HG03095 (cell line): ENCODE results near the gene CYB561D2.
A peak's percentile ranks its signal among the peaks of the same experiment; 100 is the strongest.

Experiments
- ATAC-seq: cut with Tn5 transposase; IDR thresholded peaks from one replicate; pipeline ENCODE4 v1.9.1; 2021; ENCODE audit warnings: moderate library complexity; ENCODE audit not compliant: unreplicated experiment

The CYB561D2 gene

DNA sequence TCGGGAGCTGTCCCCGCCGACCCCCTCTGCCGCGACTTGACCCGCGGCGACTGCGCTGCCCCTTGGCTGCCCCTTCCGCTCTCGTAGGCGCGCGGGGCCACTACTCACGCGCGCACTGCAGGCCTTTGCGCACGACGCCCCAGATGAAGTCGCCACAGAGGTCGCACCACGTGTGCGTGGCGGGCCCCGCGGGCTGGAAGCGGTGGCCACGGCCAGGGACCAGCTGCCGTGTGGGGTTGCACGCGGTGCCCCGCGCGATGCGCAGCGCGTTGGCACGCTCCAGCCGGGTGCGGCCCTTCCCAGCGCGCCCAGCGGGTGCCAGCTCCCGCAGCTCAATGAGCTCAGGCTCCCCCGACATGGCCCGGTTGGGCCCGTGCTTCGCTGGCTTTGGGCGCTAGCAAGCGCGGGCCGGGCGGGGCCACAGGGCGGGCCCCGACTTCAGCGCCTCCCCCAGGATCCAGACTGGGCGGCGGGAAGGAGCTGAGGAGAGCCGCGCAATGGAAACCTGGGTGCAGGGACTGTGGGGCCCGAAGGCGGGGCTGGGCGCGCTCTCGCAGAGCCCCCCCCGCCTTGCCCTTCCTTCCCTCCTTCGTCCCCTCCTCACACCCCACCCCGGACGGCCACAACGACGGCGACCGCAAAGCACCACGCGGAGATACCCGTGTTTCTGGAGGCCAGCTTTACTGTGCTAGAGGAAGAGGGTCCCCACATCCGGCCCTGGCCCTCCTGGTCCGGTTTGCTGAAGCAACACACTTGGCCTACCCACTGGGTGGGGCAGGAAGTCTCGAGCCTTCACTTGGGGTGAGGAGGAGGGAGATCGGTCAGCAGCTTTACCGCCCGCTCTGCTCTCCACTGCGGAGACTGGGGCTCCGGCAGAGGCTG is 10.0 kb upstream of the CYB561D2 start, which contains the start of gene RASSF1:
Gene RASSF1, minus strand, starts transcription at position 389 of the 882 bp plus-strand sequence. Its CDS starts 31 bp downstream, at position 358.
- peak; percentile 19 for ATAC-seq

DNA sequence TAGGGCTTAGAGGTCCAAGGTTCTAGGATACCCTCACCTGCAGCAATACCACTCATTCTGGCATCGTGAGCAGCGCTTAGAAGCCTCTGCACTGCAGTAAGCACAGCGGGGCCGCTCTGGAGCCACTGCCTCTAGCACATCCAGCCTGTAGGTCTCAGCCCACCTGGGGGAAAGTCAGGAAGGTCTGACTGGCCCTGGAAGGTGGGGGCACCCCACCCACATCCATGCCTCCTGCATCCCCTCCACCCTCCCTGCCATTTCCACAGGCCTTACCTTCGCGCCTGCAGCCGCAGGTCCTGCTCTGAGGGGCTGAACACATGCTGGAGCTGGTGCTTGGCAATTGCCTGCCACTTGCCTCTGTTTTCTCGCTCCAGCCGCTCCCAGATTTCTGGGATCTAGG is 9.1 kb upstream of the CYB561D2 start:
- no peak for ATAC-seq

GRCh38 chr3:50341996-50342650 is 8.5 kb upstream of the CYB561D2 start:
- ATAC-seq: no peak

GRCh38 chr3:50342813-50343633 is 7.6 kb upstream of the CYB561D2 start:
- no peak for ATAC-seq

- no peak for ATAC-seq
Measured at GRCh38 chr3:50345008-50345407, 5.7 kb upstream of the CYB561D2 start.

- no peak for ATAC-seq
Measured at GRCh38 chr3:50345586-50346234, 5.0 kb upstream of the CYB561D2 start, which contains the start of gene ZMYND10. Gene ZMYND10 (minus strand): TSS chr3:50345732. CDS start chr3:50345579, 153 bp downstream.

DNA sequence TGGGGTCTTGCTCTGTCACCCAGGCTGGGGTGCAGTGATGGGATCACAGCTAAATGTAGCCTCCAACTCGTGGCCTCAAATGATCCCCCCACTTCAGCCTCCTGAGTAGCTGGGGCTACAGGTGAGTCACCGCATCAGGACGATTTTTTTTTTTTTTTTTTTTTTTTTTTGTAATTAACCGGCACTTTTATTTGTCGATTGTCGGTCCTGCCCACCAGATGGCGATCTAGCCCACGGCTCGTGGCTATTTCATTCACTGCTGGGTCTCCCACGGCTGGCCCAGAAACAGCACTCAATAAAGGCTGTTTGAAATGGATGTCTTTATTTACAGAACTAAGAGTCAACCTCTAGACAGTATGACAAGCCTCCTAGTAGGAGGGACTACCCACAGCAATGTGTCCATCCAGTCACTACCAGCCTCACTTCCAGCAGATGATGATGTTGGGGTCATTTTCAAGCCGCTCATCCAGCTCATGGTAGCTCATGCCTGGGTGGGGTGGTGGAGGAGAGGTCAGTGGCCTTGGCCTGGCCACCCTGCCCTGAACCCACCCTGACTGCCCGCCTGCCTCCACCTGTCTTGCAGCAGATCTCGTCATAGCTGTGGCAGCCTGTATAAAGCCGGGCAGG is 3.4 kb upstream of the CYB561D2 start:
- no peak for ATAC-seq

DNA sequence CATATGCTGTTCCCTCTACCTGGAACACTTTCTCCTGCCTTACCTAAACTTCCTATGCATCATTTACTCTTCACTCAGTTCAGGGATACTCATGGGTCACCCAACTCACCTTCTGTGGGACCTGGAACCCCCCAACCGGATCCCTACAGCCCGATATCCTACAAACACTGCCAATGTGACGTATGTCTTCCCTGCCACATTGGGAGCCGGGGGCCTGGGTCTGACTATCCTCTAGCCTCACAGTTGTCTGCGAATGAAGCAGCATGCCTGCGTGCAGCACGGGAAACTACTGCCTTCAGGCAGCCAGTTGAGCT is 492 bp upstream of the CYB561D2 start:
- no peak for ATAC-seq

GRCh38 chr3:50351323-50351697 is 648 bp downstream of the CYB561D2 start:
- ATAC-seq: no peak

GRCh38 chr3:50352781-50353180 is 2.1 kb downstream of the CYB561D2 start:
- ATAC-seq: no peak

- no peak for ATAC-seq
Measured at GRCh38 chr3:50353245-50354004, 2.8 kb downstream of the CYB561D2 start.

- no peak for ATAC-seq
Measured at GRCh38 chr3:50354186-50354764, 3.6 kb downstream of the CYB561D2 start.

- no peak for ATAC-seq
Measured at GRCh38 chr3:50354850-50355249, 4.2 kb downstream of the CYB561D2 start.

- ATAC-seq: no peak
Measured at GRCh38 chr3:50355829-50356552, 5.3 kb downstream of the CYB561D2 start.

DNA sequence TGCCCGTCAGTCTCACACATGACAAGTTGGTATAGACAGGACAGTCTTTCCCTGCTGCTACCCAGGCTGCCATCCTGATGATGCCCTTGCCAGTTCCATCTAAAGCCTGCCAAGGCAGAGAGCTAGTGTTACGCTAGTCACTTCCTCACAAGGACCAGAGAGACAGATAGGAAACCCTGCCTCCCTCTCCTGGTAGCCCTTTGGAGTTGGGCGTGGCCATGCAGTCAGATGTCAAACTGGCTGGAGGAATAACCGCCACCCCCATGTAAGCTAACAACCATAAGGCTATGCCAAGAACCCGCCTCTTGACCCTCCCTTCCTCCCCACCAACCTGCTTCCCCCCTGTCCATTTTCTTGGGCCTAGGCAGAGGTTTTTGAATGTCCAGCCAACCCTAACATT is 5.9 kb downstream of the CYB561D2 start:
- no peak for ATAC-seq

- ATAC-seq: no peak
Measured at GRCh38 chr3:50357481-50357880, 6.8 kb downstream of the CYB561D2 start.

DNA sequence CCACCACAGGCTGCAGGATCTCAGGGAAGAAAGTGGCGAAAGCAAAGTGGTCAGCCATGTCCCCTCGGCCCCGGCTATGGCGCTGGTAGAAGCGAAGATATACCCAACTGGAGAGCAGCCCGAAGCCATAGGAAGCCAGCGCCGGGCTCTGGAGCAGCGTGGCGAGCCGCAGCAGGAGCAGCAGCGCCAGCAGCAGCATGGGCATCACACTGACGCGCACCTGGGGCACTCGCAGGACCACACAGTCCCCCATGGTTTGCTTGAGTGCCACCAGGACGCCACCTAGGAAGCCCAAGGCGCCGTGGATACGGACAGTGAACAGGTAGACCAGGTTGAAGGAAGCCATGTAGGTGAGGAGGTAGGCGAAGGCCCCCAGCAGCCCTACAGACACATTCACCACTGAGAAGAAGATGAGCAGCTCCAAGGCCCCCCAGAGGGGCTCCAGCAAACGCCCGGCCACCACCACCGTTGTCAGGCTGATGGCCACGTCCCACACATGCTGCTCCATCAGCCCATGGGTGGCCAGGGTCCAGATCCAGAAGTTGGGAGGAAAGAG is 7.8 kb downstream of the CYB561D2 start:
- no peak for ATAC-seq
